ENCODE measurements around the gene DENND5A. TPM values are rescaled to one million over a fixed set of nuclear protein-coding genes. Genes with fewer than 3 reads are reported as not detected.

The DENND5A gene
- total RNA-seq, 1 experiment from 2014 or later, result 37.7 TPM

DNA sequence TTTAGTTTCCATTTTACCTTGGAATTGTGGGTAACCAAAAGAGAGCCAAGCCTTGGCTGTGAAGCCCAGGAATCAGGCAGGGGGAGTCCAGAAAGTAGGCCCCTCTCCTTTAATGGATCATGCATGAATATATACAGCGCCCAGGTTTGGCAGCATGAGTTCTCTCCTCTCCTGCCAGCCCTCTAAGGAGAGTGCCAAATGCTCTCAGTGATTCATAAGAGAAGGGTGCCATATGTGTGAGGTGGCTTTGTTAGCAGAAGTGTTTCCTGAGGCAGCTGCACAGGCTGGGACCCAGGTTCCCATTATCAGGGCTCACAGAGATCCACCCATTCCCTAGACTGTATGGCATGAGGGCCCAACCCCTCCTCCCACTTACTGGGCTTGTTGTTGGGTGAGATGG is 121.4 kb downstream of the DENND5A start:
- no TSS peak for BruUV-seq (replicated peaks)
- ATAC-seq, result peak; percentile 18; the same call in 1 of the 2 replicates
- no peaks in the 10 kb centered on the region for H3K9me3 ChIP-seq (ENCODE audit: low read length)

DNA sequence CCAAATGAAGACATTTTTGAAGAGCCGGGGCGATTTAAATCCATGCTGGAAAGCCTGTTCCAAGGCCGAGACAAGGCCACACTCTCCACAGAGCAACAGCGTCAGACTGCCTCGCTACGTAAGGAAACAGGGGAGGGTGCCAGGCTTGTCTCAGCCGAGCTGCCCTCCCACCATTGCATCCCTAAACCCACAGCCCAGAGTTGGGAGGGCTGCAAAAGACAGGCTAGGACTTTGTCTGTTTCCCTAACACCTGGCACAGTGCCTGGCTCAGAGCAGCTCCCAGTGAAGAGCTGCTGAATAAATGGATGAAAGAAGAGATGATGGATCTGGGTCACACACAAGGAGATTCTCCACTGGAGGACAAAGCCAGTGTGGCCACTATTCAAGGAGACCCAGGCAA is 122.4 kb downstream of the DENND5A start:
- Histone ChIP-seq H3K4me3 (ENCODE audit: low read length) (no peak overlapping the region), H3K4me2 (ENCODE audit: low read length) (no peak overlapping the region), H3K79me2 (ENCODE audit: low read length) (no peaks in the 10 kb centered on the region), H3K9me3 (ENCODE audit: low read length) (no peaks in the 10 kb centered on the region), H3K36me3 (ENCODE audit: low read depth, low read length) (peaks cover 34% of the 10 kb centered on the region), H3K27me3 (ENCODE audit: low read length) (no peaks in the 10 kb centered on the region), H4K20me1 (ENCODE audit: low read length) (0 out of 2 replicates have a peak, but pooled peaks cover 8% of the 10 kb centered on the region), H3K4me1 (ENCODE audit: insufficient read depth, low read length) (peaks cover 31% of the 10 kb centered on the region), H3K9me2 (replicated peaks; ENCODE audit: low read length) (no peaks in the 10 kb centered on the region), H3K9ac (ENCODE audit: low read length) (no peak overlapping the region), H2AFZ (ENCODE audit: low read length) (no peak overlapping the region), H3K27ac (ENCODE audit: low read length) (no peak overlapping the region), H3F3A (ENCODE audit: low read length, unreplicated experiment) (no peaks in the 10 kb centered on the region)
- DNase-seq, result no peak
- no TSS peak for BruUV-seq (replicated peaks)
- ChIA-PET CTCF (no interaction called here), POLR2A (ENCODE audit: unreplicated experiment) (no interaction called here)
- intact Hi-C loops (cut with micrococcal nuclease), result no loop called here
- TF ChIP-seq, protein P1, sequence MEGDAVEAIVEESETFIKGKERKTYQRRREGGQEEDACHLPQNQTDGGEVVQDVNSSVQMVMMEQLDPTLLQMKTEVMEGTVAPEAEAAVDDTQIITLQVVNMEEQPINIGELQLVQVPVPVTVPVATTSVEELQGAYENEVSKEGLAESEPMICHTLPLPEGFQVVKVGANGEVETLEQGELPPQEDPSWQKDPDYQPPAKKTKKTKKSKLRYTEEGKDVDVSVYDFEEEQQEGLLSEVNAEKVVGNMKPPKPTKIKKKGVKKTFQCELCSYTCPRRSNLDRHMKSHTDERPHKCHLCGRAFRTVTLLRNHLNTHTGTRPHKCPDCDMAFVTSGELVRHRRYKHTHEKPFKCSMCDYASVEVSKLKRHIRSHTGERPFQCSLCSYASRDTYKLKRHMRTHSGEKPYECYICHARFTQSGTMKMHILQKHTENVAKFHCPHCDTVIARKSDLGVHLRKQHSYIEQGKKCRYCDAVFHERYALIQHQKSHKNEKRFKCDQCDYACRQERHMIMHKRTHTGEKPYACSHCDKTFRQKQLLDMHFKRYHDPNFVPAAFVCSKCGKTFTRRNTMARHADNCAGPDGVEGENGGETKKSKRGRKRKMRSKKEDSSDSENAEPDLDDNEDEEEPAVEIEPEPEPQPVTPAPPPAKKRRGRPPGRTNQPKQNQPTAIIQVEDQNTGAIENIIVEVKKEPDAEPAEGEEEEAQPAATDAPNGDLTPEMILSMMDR (conservative IDR thresholded peaks at IDR 0.05; ENCODE audit: low read depth, low read length), result no peak
- no peak for TF ChIP-seq EZH2 (IDR thresholded peaks at IDR 0.05; ENCODE audit: low read length, unreplicated experiment)
- TF ChIP-seq EZH2phosphoT487 (IDR thresholded peaks at IDR 0.05; ENCODE audit: borderline replicate concordance, low read length), result no peak
- no peak for ATAC-seq

More for the DNA sequence above, 121.4 kb downstream of the DENND5A start:
- H4K20me1 ChIP-seq (ENCODE audit: low read length), result no peaks in the 10 kb centered on the region
- H3K27me3 ChIP-seq (ENCODE audit: low read length), result no peaks in the 10 kb centered on the region
- no peak overlapping the region for H3K9ac ChIP-seq (ENCODE audit: low read length)
- CTCF ChIA-PET, result interaction anchor here (0.6 kb wide), 1 partner anchor 128 kb away, joined by 3 read pairs; no protein-coding TSS in a partner anchor
- no peak for DNase-seq
- H3K36me3 ChIP-seq (ENCODE audit: low read depth, low read length), result peaks cover 35% of the 10 kb centered on the region
- no peaks in the 10 kb centered on the region for H3K79me2 ChIP-seq (ENCODE audit: low read length)
- peaks cover 21% of the 10 kb centered on the region for H3K4me1 ChIP-seq (ENCODE audit: insufficient read depth, low read length)
- H2AFZ ChIP-seq (ENCODE audit: low read length), result no peak overlapping the region
- TF ChIP-seq EZH2phosphoT487 (IDR thresholded peaks at IDR 0.05; ENCODE audit: borderline replicate concordance, low read length), result no peak
- TF ChIP-seq, protein P1 (conservative IDR thresholded peaks at IDR 0.05; ENCODE audit: low read depth, low read length), result no peak
- TF ChIP-seq EZH2 (IDR thresholded peaks at IDR 0.05; ENCODE audit: low read length, unreplicated experiment), result no peak
- H3K4me3 ChIP-seq (ENCODE audit: low read length), result no peak overlapping the region
- no peaks in the 10 kb centered on the region for H3K9me2 ChIP-seq (replicated peaks; ENCODE audit: low read length)
- H3K27ac ChIP-seq (ENCODE audit: low read length), result no peak overlapping the region
- intact Hi-C loops (cut with micrococcal nuclease), result no loop called here
- POLR2A ChIA-PET (ENCODE audit: unreplicated experiment), result no interaction called here
- H3F3A ChIP-seq (ENCODE audit: low read length, unreplicated experiment), result no peaks in the 10 kb centered on the region
- H3K4me2 ChIP-seq (ENCODE audit: low read length), result no peak overlapping the region

DNA sequence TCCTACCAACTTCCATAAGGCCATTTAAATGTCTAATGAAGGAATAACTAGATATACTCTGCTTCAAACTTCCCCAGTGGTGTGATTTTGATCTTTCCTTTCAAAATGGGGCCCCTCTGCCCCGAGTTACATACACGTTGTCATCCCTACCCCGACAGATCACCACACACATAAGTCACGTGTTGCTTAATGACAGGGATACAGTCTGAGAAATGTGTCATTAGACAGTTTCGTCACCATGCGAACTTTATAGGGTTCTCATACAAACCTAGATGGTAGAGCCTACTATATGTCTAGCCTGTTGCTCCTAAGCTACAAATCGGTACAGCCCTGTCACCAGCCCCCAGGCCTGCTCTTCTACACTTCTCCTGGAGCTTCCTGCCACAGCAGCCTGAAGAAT is 124.0 kb downstream of the DENND5A start:
- H3K27me3 ChIP-seq (ENCODE audit: low read length), result no peaks in the 10 kb centered on the region
- ATAC-seq, result no peak
- no peak overlapping the region for H2AFZ ChIP-seq (ENCODE audit: low read length)
- no peaks in the 10 kb centered on the region for H3K79me2 ChIP-seq (ENCODE audit: low read length)
- BruUV-seq (replicated peaks), result no TSS peak
- ChIA-PET CTCF (interaction anchor here (0.5 kb wide), 1 partner anchor 1447 kb away, joined by 9 read pairs; no protein-coding TSS in a partner anchor), POLR2A (ENCODE audit: unreplicated experiment) (no interaction called here)
- no peaks in the 10 kb centered on the region for H3K9me2 ChIP-seq (replicated peaks; ENCODE audit: low read length)
- H3K9me3 ChIP-seq (ENCODE audit: low read length), result no peaks in the 10 kb centered on the region
- H3K36me3 ChIP-seq (ENCODE audit: low read depth, low read length), result peaks cover 30% of the 10 kb centered on the region
- peaks cover 35% of the 10 kb centered on the region for H3K4me1 ChIP-seq (ENCODE audit: insufficient read depth, low read length)
- intact Hi-C loops (cut with micrococcal nuclease), result no loop called here
- no peak overlapping the region for H3K4me3 ChIP-seq (ENCODE audit: low read length)
- H3K4me2 ChIP-seq (ENCODE audit: low read length), result no peak overlapping the region
- H3K27ac ChIP-seq (ENCODE audit: low read length), result no peak overlapping the region
- H4K20me1 ChIP-seq (ENCODE audit: low read length), result 0 out of 2 replicates have a peak, but pooled peaks cover 8% of the 10 kb centered on the region
- DNase-seq, result no peak
- H3F3A ChIP-seq (ENCODE audit: low read length, unreplicated experiment), result no peaks in the 10 kb centered on the region
- H3K9ac ChIP-seq (ENCODE audit: low read length), result no peak overlapping the region
- no peak for TF ChIP-seq EZH2 (IDR thresholded peaks at IDR 0.05; ENCODE audit: low read length, unreplicated experiment)
- TF ChIP-seq, protein P1 (conservative IDR thresholded peaks at IDR 0.05; ENCODE audit: low read depth, low read length), result no peak
- TF ChIP-seq EZH2phosphoT487 (IDR thresholded peaks at IDR 0.05; ENCODE audit: borderline replicate concordance, low read length), result no peak

All from PC-3 (cell line).